HEK293 (cell line): ENCODE results near the gene SMARCA1.

Experiments
- CTCF ChIA-PET: fragments of 350-600 bp; formaldehyde crosslinking; extraction: SDS; loops from one replicate; lab custom pipeline; 2021; ENCODE audit warnings: antibody characterized with exemption; lab: Yijun Ruan, JAX
- POLR2A ChIA-PET: fragments of 300-600 bp; formaldehyde crosslinking; extraction: SDS; loops from one replicate; lab custom pipeline; 2020; ENCODE audit warnings: antibody characterized with exemption, inconsistent platforms; lab: Yijun Ruan, JAX
- H3K27ac ChIP-seq: fragments of 200-500 bp; sonication (Bioruptor generic); 2 replicates; pipeline ENCODE4 v1.5.1; 2014; ENCODE audit warnings: low read depth, low read length, control low read depth, inconsistent platforms; ENCODE audit errors: extremely low read depth
- H3K36me3 ChIP-seq, 2 experiments: fragments of 200-500 bp in 1 of 2; sonication (Bioruptor generic) in 1 of 2; 1 replicate in 1 of 2; 2 replicates in 1 of 2; pipeline ENCODE4 v1.5.1; 2014 to 2017; ENCODE audit warnings: inconsistent platforms in 2 of 2, low read length in 2 of 2; ENCODE audit not compliant: control insufficient read depth in 2 of 2, insufficient read depth in 1 of 2
- H3K4me1 ChIP-seq: fragments of 200-500 bp; sonication (Bioruptor generic); 2 replicates; pipeline ENCODE4 v1.5.1; 2014; ENCODE audit warnings: mild to moderate bottlenecking, low read length, inconsistent platforms; ENCODE audit not compliant: control insufficient read depth, insufficient read depth
- H3K4me3 ChIP-seq: 2 replicates; pipeline ENCODE4 v1.5.1; 2011; ENCODE audit warnings: low read depth, mild to moderate bottlenecking, control low read depth, low read length, moderate library complexity
- H3K9me3 ChIP-seq: fragments of 200-500 bp; sonication (Bioruptor generic); 2 replicates; pipeline ENCODE4 v1.5.1; 2014; ENCODE audit warnings: low read depth, low read length, inconsistent platforms; ENCODE audit not compliant: control insufficient read depth, insufficient read depth
- AEBP2 ChIP-seq: fragments of 450-650 bp; formaldehyde crosslinking; IDR thresholded peaks from 2 replicates; pipeline ENCODE4 v1.5.1; 2016; ENCODE audit warnings: missing biosample characterization, missing genetic modification characterization, borderline replicate concordance
- BCL11A ChIP-seq: fragments of 450-650 bp; formaldehyde crosslinking; IDR thresholded peaks from 2 replicates; pipeline ENCODE4 v1.5.1; 2016; ENCODE audit warnings: low read depth, missing biosample characterization, missing genetic modification characterization
- EGR2 ChIP-seq: fragments of 450-650 bp; formaldehyde crosslinking; IDR thresholded peaks from 2 replicates; pipeline ENCODE4 v1.5.1; 2016; ENCODE audit warnings: low read depth, missing biosample characterization, missing genetic modification characterization
- GLI2 ChIP-seq: fragments of 450-650 bp; formaldehyde crosslinking; IDR thresholded peaks from 2 replicates; pipeline ENCODE4; 2017; ENCODE audit warnings: missing biosample characterization, missing genetic modification characterization, low read depth, borderline replicate concordance
- ZBTB10 ChIP-seq: fragments of 450-650 bp; formaldehyde crosslinking; IDR thresholded peaks from 2 replicates; pipeline ENCODE4 v1.5.1; 2016; ENCODE audit warnings: missing biosample characterization, missing genetic modification characterization
- ZBTB20 ChIP-seq: fragments of 450-650 bp; formaldehyde crosslinking; IDR thresholded peaks from 2 replicates; pipeline ENCODE4 v1.5.1; 2016; ENCODE audit warnings: missing biosample characterization, missing genetic modification characterization
- ZFP37 ChIP-seq: fragments of 450-650 bp; formaldehyde crosslinking; IDR thresholded peaks from 2 replicates; pipeline ENCODE4 v1.5.1; 2016; ENCODE audit warnings: missing biosample characterization, missing genetic modification characterization
- ZIC2 ChIP-seq: fragments of 450-650 bp; formaldehyde crosslinking; IDR thresholded peaks from 2 replicates; pipeline ENCODE4 v1.5.1; 2016; ENCODE audit warnings: missing biosample characterization, missing genetic modification characterization
- ZNF133 ChIP-seq: fragments of 450-650 bp; formaldehyde crosslinking; IDR thresholded peaks from 2 replicates; pipeline ENCODE4 v1.5.1; 2016; ENCODE audit warnings: missing biosample characterization, missing genetic modification characterization
- ZNF19 ChIP-seq: fragments of 450-650 bp; formaldehyde crosslinking; IDR thresholded peaks from 2 replicates; pipeline ENCODE4; 2016; ENCODE audit warnings: missing biosample characterization, missing genetic modification characterization, low read depth
- ZNF24 ChIP-seq: fragments of 450-650 bp; formaldehyde crosslinking; IDR thresholded peaks from 2 replicates; pipeline ENCODE4 v1.5.1; 2016; ENCODE audit warnings: missing biosample characterization, missing genetic modification characterization
- ZNF280D ChIP-seq: fragments of 450-650 bp; formaldehyde crosslinking; IDR thresholded peaks from 2 replicates; pipeline ENCODE4 v1.5.1; 2016; ENCODE audit warnings: missing biosample characterization, missing genetic modification characterization
- ZNF302 ChIP-seq: fragments of 450-650 bp; formaldehyde crosslinking; IDR thresholded peaks from 2 replicates; pipeline ENCODE4 v1.5.1; 2016; ENCODE audit warnings: missing biosample characterization, missing genetic modification characterization, low read depth
- ZNF324 ChIP-seq: fragments of 450-650 bp; formaldehyde crosslinking; IDR thresholded peaks from 2 replicates; pipeline ENCODE4 v1.5.1; 2016; ENCODE audit warnings: missing biosample characterization, missing genetic modification characterization
- ZNF362 ChIP-seq: fragments of 450-650 bp; formaldehyde crosslinking; IDR thresholded peaks from 2 replicates; pipeline ENCODE4 v1.5.1; 2016; ENCODE audit warnings: missing biosample characterization, missing genetic modification characterization
- ZNF548 ChIP-seq: fragments of 450-650 bp; formaldehyde crosslinking; IDR thresholded peaks from 2 replicates; pipeline ENCODE4 v1.5.1; 2016; ENCODE audit warnings: missing biosample characterization, missing genetic modification characterization
- ZNF621 ChIP-seq: fragments of 450-650 bp; formaldehyde crosslinking; IDR thresholded peaks from 2 replicates; pipeline ENCODE4 v1.5.1; 2017; ENCODE audit warnings: missing biosample characterization, missing genetic modification characterization
- ZNF654 ChIP-seq: fragments of 450-650 bp; formaldehyde crosslinking; IDR thresholded peaks from 2 replicates; pipeline ENCODE4 v1.5.1; 2016; ENCODE audit warnings: low read depth, missing biosample characterization, missing genetic modification characterization
- ZNF660 ChIP-seq: fragments of 450-650 bp; IDR thresholded peaks from 2 replicates; pipeline ENCODE4 v1.5.1; 2018; ENCODE audit warnings: missing biosample characterization, mild to moderate bottlenecking, missing genetic modification characterization
- ZNF777 ChIP-seq: fragments of 450-650 bp; formaldehyde crosslinking; IDR thresholded peaks from 2 replicates; pipeline ENCODE4 v1.5.1; 2017; ENCODE audit warnings: missing biosample characterization, missing genetic modification characterization, borderline replicate concordance
- ZSCAN30 ChIP-seq: fragments of 450-650 bp; IDR thresholded peaks from 2 replicates; pipeline ENCODE4 v1.5.1; 2018; ENCODE audit warnings: missing biosample characterization, mild to moderate bottlenecking, missing genetic modification characterization, moderate library complexity
- TF ChIP-seq, protein P1 (sequence below): fragments of 450-650 bp; formaldehyde crosslinking; IDR thresholded peaks from 2 replicates; pipeline ENCODE4 v1.5.1; 2016; ENCODE audit warnings: missing biosample characterization, missing genetic modification characterization

SMARCA1 gene

GRCh38 chrX:129452523-129452922, 70.8 kb downstream of the SMARCA1 start:
- H3K36me3 ChIP-seq, result peaks cover 0 to 10% of the 10 kb centered on the region in 2 experiments; a peak in 2 of 3 replicates
- H3K9me3 ChIP-seq, result no peaks in the 10 kb centered on the region; the same call in 1 of the 2 replicates
- TF ChIP-seq ZNF24 (tag by site-specific recombination), result no peak
- TF ChIP-seq, protein P1, sequence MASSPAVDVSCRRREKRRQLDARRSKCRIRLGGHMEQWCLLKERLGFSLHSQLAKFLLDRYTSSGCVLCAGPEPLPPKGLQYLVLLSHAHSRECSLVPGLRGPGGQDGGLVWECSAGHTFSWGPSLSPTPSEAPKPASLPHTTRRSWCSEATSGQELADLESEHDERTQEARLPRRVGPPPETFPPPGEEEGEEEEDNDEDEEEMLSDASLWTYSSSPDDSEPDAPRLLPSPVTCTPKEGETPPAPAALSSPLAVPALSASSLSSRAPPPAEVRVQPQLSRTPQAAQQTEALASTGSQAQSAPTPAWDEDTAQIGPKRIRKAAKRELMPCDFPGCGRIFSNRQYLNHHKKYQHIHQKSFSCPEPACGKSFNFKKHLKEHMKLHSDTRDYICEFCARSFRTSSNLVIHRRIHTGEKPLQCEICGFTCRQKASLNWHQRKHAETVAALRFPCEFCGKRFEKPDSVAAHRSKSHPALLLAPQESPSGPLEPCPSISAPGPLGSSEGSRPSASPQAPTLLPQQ (tag by site-specific recombination), result no peak
- no peak overlapping the region for H3K4me3 ChIP-seq
- CTCF ChIA-PET, result interaction anchor here (1.2 kb wide), 1 partner anchor 8 kb away, joined by 4 read pairs; no protein-coding TSS in a partner anchor
- no peaks in the 10 kb centered on the region for H3K4me1 ChIP-seq
- POLR2A ChIA-PET, result no interaction called here
- no peak overlapping the region for H3K27ac ChIP-seq

DNA sequence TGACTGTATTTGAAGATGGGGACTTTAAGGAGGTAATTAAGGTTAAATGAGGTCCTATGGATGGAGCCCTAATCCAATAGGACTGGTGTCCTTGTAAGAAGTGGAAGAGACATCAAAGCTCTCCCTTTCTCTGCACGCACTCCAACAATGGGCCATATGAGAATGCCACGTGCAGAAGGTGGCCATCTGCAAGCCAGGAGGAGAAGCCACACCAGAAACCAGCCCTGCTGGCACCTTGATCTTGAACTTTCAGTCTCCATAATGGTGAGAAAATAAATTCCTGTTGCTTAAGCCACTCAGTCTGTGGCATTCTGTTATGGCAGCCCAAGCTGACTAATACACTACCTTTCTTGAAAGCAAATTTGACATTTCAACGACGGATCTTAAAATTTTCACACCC, 73.2 kb downstream of the SMARCA1 start:
- CTCF ChIA-PET, result interaction anchor here (1.0 kb wide), 1 partner anchor 12 kb away, joined by 3 read pairs; no protein-coding TSS in a partner anchor
- TF ChIP-seq ZNF548 (tag by site-specific recombination), result 0 out of 2 replicates have a peak, but pooled peaks have one; percentile 18
- TF ChIP-seq AEBP2 (tag by site-specific recombination), result no peak

GRCh38 chrX:129449148-129449547, 74.1 kb downstream of the SMARCA1 start:
- Histone ChIP-seq H3K9me3 (no peaks in the 10 kb centered on the region; the same call in 1 of the 2 replicates), H3K4me1 (no peaks in the 10 kb centered on the region), H3K27ac (no peak overlapping the region), H3K36me3 (peaks cover 3 to 8% of the 10 kb centered on the region in 2 experiments; a peak in 2 of 3 replicates), H3K4me3 (no peak overlapping the region)
- ChIA-PET CTCF (interaction anchor here (0.6 to 1.0 kb wide), 3 partner anchors 13 to 1359 kb away, joined by 3 to 4 read pairs (median 3); no protein-coding TSS in a partner anchor), POLR2A (no interaction called here)
- no peak for TF ChIP-seq ZNF19 (tag by site-specific recombination)
- no peak for TF ChIP-seq ZBTB20 (tag by site-specific recombination)
- no peak for TF ChIP-seq ZBTB10 (tag by site-specific recombination)
- no peak for TF ChIP-seq ZNF621 (tag by site-specific recombination)
- no peak for TF ChIP-seq BCL11A (tag by site-specific recombination)
- TF ChIP-seq ZNF133 (tag by site-specific recombination), result no peak
- TF ChIP-seq ZIC2 (tag by site-specific recombination), result no peak
- no peak for TF ChIP-seq ZSCAN30 (tag by site-specific recombination)
- no peak for TF ChIP-seq ZFP37 (tag by site-specific recombination)
- TF ChIP-seq ZNF362 (tag by site-specific recombination), result no peak
- TF ChIP-seq ZNF280D (tag by site-specific recombination), result no peak
- no peak for TF ChIP-seq ZNF660 (tag by site-specific recombination)
- TF ChIP-seq ZNF777 (tag by site-specific recombination), result no peak
- TF ChIP-seq ZNF302 (tag by site-specific recombination), result no peak
- no peak for TF ChIP-seq GLI2 (tag by site-specific recombination)
- no peak for TF ChIP-seq ZNF324 (tag by site-specific recombination)
- TF ChIP-seq EGR2, result no peak
- TF ChIP-seq ZNF654 (tag by site-specific recombination), result no peak

More for the DNA sequence above, 73.2 kb downstream of the SMARCA1 start:
- Histone ChIP-seq H3K4me3 (no peak overlapping the region), H3K36me3 (peaks cover 3 to 8% of the 10 kb centered on the region in 2 experiments; a peak in 2 of 3 replicates), H3K4me1 (no peaks in the 10 kb centered on the region), H3K9me3 (no peaks in the 10 kb centered on the region; the same call in 1 of the 2 replicates), H3K27ac (no peak overlapping the region)
- POLR2A ChIA-PET, result no interaction called here
